Activated naive CD4-positive, alpha-beta T cell treated with anti-CD3 and anti-CD28 coated beads, Interleukin-2, amount 10 ng/mL, durations not matched to agents 7 days and 5 days (primary cell): Measurements from ENCODE around the gene FBXW11.

Source experiments
- CTCF ChIA-PET: fragments of 350-600 bp; sonication (Branson Sonifier 250); formaldehyde crosslinking; loops from one replicate; lab custom pipeline; 2021; ENCODE audit warnings: antibody characterized with exemption; lab: Charles Lee
- DNase-seq: peaks from one replicate; pipeline ENCODE4 v3.0.0-alpha.2; 2020
- H3K27ac Mint-ChIP-seq: one replicate; pipeline ENCODE4 v1.8.0; 2021; ENCODE audit warnings: mild to moderate bottlenecking, moderate library complexity, mixed read lengths
- H3K27me3 Mint-ChIP-seq: one replicate; pipeline ENCODE4 v1.8.0; 2021; ENCODE audit warnings: mild to moderate bottlenecking, mixed read lengths
- H3K36me3 Mint-ChIP-seq: one replicate; pipeline ENCODE4 v1.8.0; 2021; ENCODE audit warnings: mixed read lengths
- H3K4me1 Mint-ChIP-seq: one replicate; pipeline ENCODE4 v1.8.0; 2021; ENCODE audit warnings: mixed read lengths
- H3K4me3 Mint-ChIP-seq: one replicate; pipeline ENCODE4 v1.8.0; 2021; ENCODE audit warnings: mild to moderate bottlenecking, moderate library complexity, mixed read lengths
- H3K9me3 Mint-ChIP-seq: one replicate; pipeline ENCODE4 v1.8.0; 2021; ENCODE audit warnings: mixed read lengths

Gene FBXW11

GRCh38 chr5:172008111-172008455 is 1.6 kb upstream of the FBXW11 start:
- Mint-ChIP-seq H3K27me3 (no peaks in the 10 kb centered on the region), H3K4me3 (peak overlapping the region; percentile 87), H3K36me3 (peaks cover 7% of the 10 kb centered on the region), H3K9me3 (no peaks in the 10 kb centered on the region), H3K4me1 (peaks cover 40% of the 10 kb centered on the region), H3K27ac (peak overlapping the region; percentile 92)
- DNase-seq, result no peak
- CTCF ChIA-PET, result interaction anchor here (1.1 to 3.7 kb wide), 3 partner anchors 24 to 181 kb away, joined by 3 to 29 read pairs (median 5); partner anchors contain the start of gene STK10

GRCh38 chr5:172007175-172008110 is 1.0 kb upstream of the FBXW11 start:
- Mint-ChIP-seq H3K27me3 (no peaks in the 10 kb centered on the region), H3K4me3 (peak overlapping the region; percentile 87), H3K4me1 (peaks cover 44% of the 10 kb centered on the region), H3K9me3 (no peaks in the 10 kb centered on the region), H3K36me3 (peaks cover 7% of the 10 kb centered on the region), H3K27ac (peak overlapping the region; percentile 92)
- DNase-seq, result peak; percentile 47
- CTCF ChIA-PET, result interaction anchor here (1.1 to 3.7 kb wide), 9 partner anchors 10 to 181 kb away, joined by 3 to 29 read pairs (median 6); partner anchors contain the start of gene STK10

- DNase-seq, result peak; percentile 39
- CTCF ChIA-PET, result interaction anchor here (0.6 to 3.7 kb wide), 10 partner anchors 8 to 521 kb away, joined by 3 to 29 read pairs (median 6); no protein-coding TSS in a partner anchor
Measured at GRCh38 chr5:172005708-172006320, 624 bp downstream of the FBXW11 start.

DNA sequence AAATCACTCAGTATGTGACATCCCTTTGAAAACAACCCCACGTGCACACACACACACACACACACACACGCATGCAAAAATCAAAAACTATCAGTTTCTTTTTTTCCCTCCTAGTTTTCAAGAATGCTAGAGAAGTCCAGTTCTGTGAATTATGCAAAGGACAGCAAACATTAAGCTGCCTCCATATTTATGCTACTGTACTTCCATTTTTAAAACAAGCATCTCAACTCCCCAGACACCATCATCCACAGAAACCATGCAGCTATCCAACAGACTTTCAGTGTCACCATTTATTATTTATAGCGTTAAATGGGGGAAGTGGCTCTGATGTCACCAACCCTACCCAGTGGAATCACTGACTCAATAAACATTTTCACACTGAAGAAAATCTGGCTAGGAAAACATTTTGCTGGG is 1.6 kb downstream of the FBXW11 start:
- Mint-ChIP-seq H3K27ac (peak overlapping the region; percentile 93), H3K4me3 (peak overlapping the region; percentile 87), H3K4me1 (peaks cover 59% of the 10 kb centered on the region), H3K36me3 (peaks cover 12% of the 10 kb centered on the region), H3K27me3 (no peaks in the 10 kb centered on the region), H3K9me3 (no peaks in the 10 kb centered on the region)
- CTCF ChIA-PET, result interaction anchor here (0.6 to 3.7 kb wide), 4 partner anchors 92 to 282 kb away, joined by 3 to 29 read pairs (median 4); no protein-coding TSS in a partner anchor
- peak; percentile 28 for DNase-seq

More at GRCh38 chr5:172005708-172006320, 624 bp downstream of the FBXW11 start:
- Mint-ChIP-seq H3K36me3 (peaks cover 7% of the 10 kb centered on the region), H3K27me3 (no peaks in the 10 kb centered on the region), H3K4me1 (peaks cover 55% of the 10 kb centered on the region), H3K4me3 (peak overlapping the region; percentile 87), H3K27ac (peak overlapping the region; percentile 93), H3K9me3 (no peaks in the 10 kb centered on the region)

GRCh38 chr5:172003746-172004145 is 2.7 kb downstream of the FBXW11 start:
- no peaks in the 10 kb centered on the region for H3K27me3 Mint-ChIP-seq
- no peak overlapping the region for H3K4me3 Mint-ChIP-seq
- no peak overlapping the region for H3K27ac Mint-ChIP-seq
- H3K9me3 Mint-ChIP-seq, result no peaks in the 10 kb centered on the region
- CTCF ChIA-PET, result interaction anchor here (1.1 kb wide), 1 partner anchor 92 kb away, joined by 5 read pairs; no protein-coding TSS in a partner anchor
- H3K4me1 Mint-ChIP-seq, result peaks cover 58% of the 10 kb centered on the region
- H3K36me3 Mint-ChIP-seq, result peaks cover 13% of the 10 kb centered on the region
- DNase-seq, result no peak

- Mint-ChIP-seq H3K4me1 (peaks cover 52% of the 10 kb centered on the region), H3K4me3 (no peak overlapping the region), H3K36me3 (peaks cover 13% of the 10 kb centered on the region), H3K27me3 (no peaks in the 10 kb centered on the region), H3K27ac (no peak overlapping the region), H3K9me3 (no peaks in the 10 kb centered on the region)
- CTCF ChIA-PET, result interaction anchor here (1.1 kb wide), 1 partner anchor 91 kb away, joined by 5 read pairs; no protein-coding TSS in a partner anchor
- DNase-seq, result no peak
Measured at GRCh38 chr5:172002840-172003512, 3.5 kb downstream of the FBXW11 start.

DNA sequence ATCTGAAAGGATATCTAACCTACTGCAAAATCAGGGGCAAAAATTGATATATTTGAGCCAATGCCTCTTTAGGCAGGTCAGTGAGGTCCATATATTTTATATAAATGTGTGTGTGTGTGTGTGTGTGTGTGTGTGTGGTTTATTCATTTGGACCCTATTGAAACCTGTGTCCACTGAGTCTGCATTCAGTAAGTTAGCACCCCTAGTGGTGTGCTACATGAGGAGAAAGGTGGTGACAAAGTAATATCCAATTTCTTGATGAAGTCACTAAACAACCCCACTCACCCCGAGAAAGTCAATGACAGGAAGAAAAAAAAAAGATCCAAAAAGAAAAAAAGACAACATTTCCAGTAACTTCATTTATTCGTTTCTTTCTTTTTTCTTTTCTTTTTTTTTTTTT is 4.1 kb downstream of the FBXW11 start:
- no peak overlapping the region for H3K4me3 Mint-ChIP-seq
- CTCF ChIA-PET, result no interaction called here
- peaks cover 49% of the 10 kb centered on the region for H3K4me1 Mint-ChIP-seq
- H3K27ac Mint-ChIP-seq, result no peak overlapping the region
- DNase-seq, result no peak
- H3K36me3 Mint-ChIP-seq, result peaks cover 13% of the 10 kb centered on the region
- H3K9me3 Mint-ChIP-seq, result no peaks in the 10 kb centered on the region
- no peaks in the 10 kb centered on the region for H3K27me3 Mint-ChIP-seq

DNA sequence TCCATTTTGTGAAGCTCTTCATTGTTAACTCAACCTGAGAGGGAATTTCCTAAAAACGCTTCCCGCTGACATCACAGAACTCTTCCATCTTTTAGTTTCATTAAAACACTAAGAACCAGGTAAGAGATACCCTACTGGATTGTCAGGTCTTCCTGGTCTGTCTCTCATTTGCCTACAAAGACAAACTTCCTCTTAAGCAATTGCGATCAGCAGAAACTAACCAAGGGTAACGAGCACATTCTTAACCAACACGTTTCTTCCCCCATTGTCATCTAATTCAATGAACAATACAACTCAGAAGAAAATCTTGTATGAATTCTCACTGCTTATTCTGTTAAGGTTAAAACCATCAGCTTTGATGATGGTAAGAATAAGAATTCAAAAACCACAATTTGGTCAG is 6.6 kb downstream of the FBXW11 start:
- Mint-ChIP-seq H3K4me1 (peaks cover 37% of the 10 kb centered on the region), H3K36me3 (peaks cover 20% of the 10 kb centered on the region), H3K27ac (no peak overlapping the region), H3K4me3 (no peak overlapping the region), H3K27me3 (no peaks in the 10 kb centered on the region), H3K9me3 (no peaks in the 10 kb centered on the region)
- CTCF ChIA-PET, result interaction anchor here (1.2 kb wide), 1 partner anchor 41 kb away, joined by 3 read pairs; no protein-coding TSS in a partner anchor
- no peak for DNase-seq

DNA sequence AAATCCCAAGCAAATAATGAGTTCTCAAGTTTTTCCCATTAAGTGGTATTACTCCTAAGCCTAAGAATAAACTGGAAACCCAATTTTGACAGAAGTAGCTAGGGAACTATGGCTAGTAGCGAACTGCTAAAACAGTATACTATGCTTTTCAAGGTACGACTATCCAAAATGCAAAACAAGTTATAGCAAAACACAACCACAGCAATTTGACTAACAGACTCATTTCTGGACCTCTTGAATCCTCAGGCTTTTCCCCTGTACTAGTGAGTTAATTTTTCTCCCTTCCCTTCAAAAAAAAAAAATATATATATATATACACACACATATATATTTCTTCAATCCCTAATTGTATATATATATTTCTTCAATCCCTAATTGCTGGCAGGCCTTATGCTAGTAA is 7.3 kb downstream of the FBXW11 start:
- H3K36me3 Mint-ChIP-seq, result peaks cover 19% of the 10 kb centered on the region
- H3K4me3 Mint-ChIP-seq, result no peak overlapping the region
- H3K9me3 Mint-ChIP-seq, result no peaks in the 10 kb centered on the region
- CTCF ChIA-PET, result interaction anchor here (1.2 to 2.4 kb wide), 2 partner anchors 8 to 40 kb away, joined by 3 to 10 read pairs; partner anchors contain the start of gene FBXW11
- H3K27ac Mint-ChIP-seq, result no peak overlapping the region
- no peak for DNase-seq
- no peaks in the 10 kb centered on the region for H3K27me3 Mint-ChIP-seq
- H3K4me1 Mint-ChIP-seq, result peaks cover 33% of the 10 kb centered on the region

DNA sequence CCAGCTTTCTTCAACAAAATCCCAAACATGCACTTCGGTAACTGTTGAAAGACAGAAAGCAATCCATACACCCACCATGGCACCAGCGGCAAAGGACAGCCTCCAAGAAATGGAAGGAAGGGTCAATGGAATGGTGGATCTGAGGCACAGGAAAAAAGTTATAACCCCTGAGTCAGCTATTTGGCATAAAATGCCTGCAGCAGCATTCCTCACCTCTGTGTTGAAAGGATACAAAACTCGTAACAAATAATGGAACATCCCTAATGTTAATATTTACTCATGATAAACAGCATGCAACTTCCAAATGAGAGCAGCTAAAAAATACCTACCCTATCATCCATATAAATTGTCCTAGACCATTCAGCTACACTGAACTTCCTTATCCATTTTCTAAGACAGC is 9.4 kb downstream of the FBXW11 start:
- Mint-ChIP-seq H3K27ac (no peak overlapping the region), H3K4me1 (peaks cover 18% of the 10 kb centered on the region), H3K9me3 (no peaks in the 10 kb centered on the region), H3K36me3 (peaks cover 26% of the 10 kb centered on the region), H3K4me3 (no peak overlapping the region), H3K27me3 (no peaks in the 10 kb centered on the region)
- CTCF ChIA-PET, result interaction anchor here (1.3 to 2.4 kb wide), 3 partner anchors 10 to 19 kb away, joined by 3 to 10 read pairs (median 8); partner anchors contain the start of gene FBXW11
- no peak for DNase-seq

DNA sequence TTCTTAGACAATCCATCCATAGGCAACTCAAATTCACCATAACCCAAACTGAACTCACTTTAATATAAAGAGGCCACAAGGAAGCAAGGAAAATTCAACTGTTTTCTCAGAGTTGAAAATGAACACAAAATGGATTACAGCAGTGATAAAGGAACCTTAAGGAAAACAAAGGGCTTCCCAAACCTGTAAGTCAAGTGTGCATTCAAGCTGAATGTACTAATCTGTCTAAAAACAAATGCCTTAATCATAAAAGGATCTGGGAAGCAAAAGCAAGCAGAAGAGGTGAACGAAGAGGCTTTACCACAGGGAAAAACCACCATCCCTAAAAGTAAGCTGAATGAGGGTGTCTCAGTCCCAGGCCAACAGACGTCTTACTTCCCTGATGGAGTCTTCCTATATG is 13.6 kb downstream of the FBXW11 start:
- DNase-seq, result no peak
- H3K36me3 Mint-ChIP-seq, result peaks cover 36% of the 10 kb centered on the region
- H3K27me3 Mint-ChIP-seq, result no peaks in the 10 kb centered on the region
- CTCF ChIA-PET, result no interaction called here
- no peak overlapping the region for H3K27ac Mint-ChIP-seq
- H3K4me1 Mint-ChIP-seq, result peaks cover 12% of the 10 kb centered on the region
- no peak overlapping the region for H3K4me3 Mint-ChIP-seq
- H3K9me3 Mint-ChIP-seq, result no peaks in the 10 kb centered on the region

DNA sequence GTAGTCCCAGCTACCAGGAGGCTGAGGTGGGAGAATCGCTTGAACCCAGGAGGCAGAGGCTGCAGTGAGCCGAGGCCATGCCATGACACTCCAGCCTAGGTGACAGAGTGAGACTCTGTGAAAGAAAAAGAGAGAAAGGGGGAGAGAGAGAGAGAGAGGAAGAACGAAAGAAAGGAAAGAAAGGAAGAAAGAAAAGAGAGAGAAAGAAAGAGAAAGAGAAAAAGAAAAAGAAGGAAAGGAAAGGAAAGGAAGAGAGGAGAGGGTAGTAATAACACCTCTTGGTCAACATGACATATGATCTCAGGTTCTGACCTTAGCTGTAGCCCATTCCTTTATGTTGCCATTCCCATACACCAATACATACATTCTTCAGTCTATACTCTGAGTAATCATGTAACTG is 14.1 kb downstream of the FBXW11 start:
- no peak for DNase-seq
- Mint-ChIP-seq H3K9me3 (no peaks in the 10 kb centered on the region), H3K36me3 (peaks cover 38% of the 10 kb centered on the region), H3K27me3 (no peaks in the 10 kb centered on the region), H3K27ac (no peak overlapping the region), H3K4me1 (peaks cover 12% of the 10 kb centered on the region), H3K4me3 (no peak overlapping the region)
- CTCF ChIA-PET, result no interaction called here

- no peaks in the 10 kb centered on the region for H3K9me3 Mint-ChIP-seq
- DNase-seq, result no peak
- H3K4me3 Mint-ChIP-seq, result no peak overlapping the region
- H3K27ac Mint-ChIP-seq, result no peak overlapping the region
- H3K36me3 Mint-ChIP-seq, result peaks cover 38% of the 10 kb centered on the region
- peaks cover 19% of the 10 kb centered on the region for H3K4me1 Mint-ChIP-seq
- H3K27me3 Mint-ChIP-seq, result no peaks in the 10 kb centered on the region
- CTCF ChIA-PET, result interaction anchor here (1.3 kb wide), 1 partner anchor 78 kb away, joined by 4 read pairs; no protein-coding TSS in a partner anchor
Measured at GRCh38 chr5:171990713-171991015, 15.8 kb downstream of the FBXW11 start.
